Measurements from ENCODE around the gene PADI2. TPM values are rescaled to one million over a fixed set of nuclear protein-coding genes. Genes with fewer than 3 reads are reported as not detected.

Gene PADI2
- polyA plus RNA-seq, 3 donors = 2.0 to 2.6 (median 2.3) TPM

GRCh38 chr1:17145648-17146047, 26.4 kb upstream of the PADI2 start:
- no peak for DNase-seq (ENCODE audit: extremely low read depth in 1 of 11, low read depth in 9 of 11, low spot score in 4 of 11)

DNA sequence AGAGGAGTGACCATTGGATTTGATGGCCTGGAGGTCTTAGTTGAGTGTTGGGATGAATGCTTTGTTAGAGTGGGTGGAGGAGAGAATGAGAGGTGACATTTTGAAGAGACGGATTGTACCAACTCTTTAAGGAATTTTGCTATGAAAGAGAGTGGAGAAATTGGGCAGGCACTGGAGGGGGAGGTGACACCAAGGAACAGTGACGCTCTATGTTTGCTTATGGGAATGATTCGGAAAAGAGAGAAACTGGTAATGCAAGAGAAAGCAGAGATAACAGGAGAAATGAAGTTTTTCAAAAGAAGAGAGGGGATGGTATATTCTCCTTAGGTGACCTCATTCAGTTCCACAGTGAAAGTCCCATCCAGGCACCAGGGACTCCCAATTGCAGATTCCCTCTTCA, 24.5 kb upstream of the PADI2 start:
- no peak for DNase-seq (ENCODE audit: extremely low read depth in 1 of 11, low read depth in 9 of 11, low spot score in 4 of 11)

GRCh38 chr1:17141441-17142197, 22.4 kb upstream of the PADI2 start:
- DNase-seq (ENCODE audit: extremely low read depth in 1 of 11, low read depth in 9 of 11, low spot score in 4 of 11) = no peak

DNA sequence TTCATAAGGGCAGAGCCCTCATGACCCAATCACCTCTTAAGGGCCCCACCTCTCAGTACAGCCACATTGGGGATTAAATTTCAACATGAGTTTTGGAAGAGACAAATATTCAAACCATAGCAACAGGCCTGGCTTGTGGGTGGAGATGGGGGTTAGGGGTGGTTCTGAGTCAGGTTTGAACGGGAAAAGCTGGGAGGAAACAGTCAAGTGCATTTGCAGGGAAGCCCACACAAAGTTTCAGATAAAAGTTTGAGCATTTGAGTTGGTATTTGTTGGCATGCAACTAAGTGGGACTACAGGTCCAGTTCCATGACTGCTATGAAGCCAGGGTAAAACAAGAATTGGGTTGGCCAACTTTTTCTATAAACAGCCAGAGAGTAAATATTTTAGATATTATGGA, 21.0 kb upstream of the PADI2 start:
- no peak for DNase-seq (ENCODE audit: extremely low read depth in 1 of 11, low read depth in 9 of 11, low spot score in 4 of 11)

DNA sequence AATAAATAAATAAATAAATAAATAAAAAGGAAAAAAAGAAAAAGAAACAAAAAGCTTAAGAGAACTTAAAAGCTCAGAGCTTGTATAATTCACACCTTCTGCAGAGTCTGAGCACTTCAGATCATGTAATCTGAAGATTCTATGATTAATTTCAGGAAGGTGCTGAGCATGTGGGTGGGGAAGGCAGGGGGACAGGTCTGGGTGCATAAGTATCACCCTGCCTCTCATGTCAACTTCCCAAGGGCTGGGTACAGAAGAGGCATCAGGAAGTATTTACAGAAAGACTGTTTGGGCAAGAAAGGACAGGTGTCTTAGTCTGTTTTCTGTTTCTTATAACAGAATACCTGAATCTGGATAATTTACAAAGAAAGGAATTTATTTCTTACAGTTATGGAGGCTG, 20.4 kb upstream of the PADI2 start:
- DNase-seq (ENCODE audit: extremely low read depth in 1 of 11, low read depth in 9 of 11, low spot score in 4 of 11) = no peak

GRCh38 chr1:17137441-17137840, 18.2 kb upstream of the PADI2 start:
- DNase-seq (ENCODE audit: extremely low read depth in 1 of 11, low read depth in 9 of 11, low spot score in 4 of 11) = no peak

DNA sequence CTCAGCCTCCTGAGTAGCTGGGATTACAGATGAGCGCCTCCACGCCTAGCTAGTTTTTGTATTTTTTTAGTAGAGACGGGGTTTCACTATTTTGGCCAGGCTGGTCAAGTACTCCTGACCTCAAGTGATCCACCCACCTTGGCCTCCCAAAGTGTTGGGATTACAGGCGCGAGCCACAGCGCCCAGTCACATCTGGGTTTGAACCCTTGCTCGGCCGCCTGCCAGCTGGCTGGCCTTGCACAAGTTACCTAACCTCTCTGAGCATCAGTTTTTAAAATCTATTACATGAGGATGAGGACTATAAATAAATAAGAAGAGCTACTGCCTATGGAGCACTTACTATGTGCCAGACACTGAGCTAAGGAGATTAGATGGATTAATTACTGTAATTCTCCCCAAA, 17.7 kb upstream of the PADI2 start:
- DNase-seq (ENCODE audit: extremely low read depth in 1 of 11, low read depth in 9 of 11, low spot score in 4 of 11) = no peak

DNA sequence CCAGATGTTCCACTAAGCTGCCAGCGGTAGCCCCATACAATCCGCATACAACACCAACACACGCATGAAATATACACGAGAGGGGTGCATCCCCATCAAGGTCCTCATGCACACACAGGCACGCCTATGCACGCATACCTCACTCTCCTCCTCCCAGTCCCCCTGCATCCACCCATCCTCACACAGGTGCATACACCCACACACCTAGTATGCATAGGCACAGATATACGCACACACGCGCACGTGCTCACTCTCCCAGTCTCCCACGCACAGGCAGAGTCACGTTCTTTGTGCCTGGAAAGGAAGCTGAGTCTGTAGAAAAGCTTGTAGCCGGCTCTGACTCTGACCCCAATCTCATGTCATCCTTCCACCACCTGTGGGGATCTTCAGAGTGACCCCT, 16.9 kb upstream of the PADI2 start:
- no peak for DNase-seq (ENCODE audit: extremely low read depth in 1 of 11, low read depth in 9 of 11, low spot score in 4 of 11)

DNA sequence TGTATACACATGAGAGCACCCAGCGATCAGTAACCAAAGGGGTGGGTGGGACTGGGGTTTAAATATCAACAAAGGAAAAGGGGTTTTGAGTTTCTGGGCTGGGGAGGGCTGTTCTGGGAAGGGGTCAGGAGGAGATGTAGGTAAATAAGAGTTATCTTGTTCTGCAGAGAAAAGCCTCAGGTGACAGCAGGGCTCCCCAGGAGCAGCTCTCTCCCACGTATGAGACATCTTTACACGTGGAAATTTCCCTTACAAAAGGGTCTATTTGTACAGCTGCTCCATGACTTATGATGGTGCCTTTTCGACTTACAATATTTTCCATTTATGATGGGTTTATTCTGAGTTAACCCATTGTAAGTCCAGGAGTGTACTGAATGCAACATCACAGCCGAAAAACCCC, 16.3 kb upstream of the PADI2 start:
- DNase-seq (ENCODE audit: extremely low read depth in 1 of 11, low read depth in 9 of 11, low spot score in 4 of 11) = no peak

DNA sequence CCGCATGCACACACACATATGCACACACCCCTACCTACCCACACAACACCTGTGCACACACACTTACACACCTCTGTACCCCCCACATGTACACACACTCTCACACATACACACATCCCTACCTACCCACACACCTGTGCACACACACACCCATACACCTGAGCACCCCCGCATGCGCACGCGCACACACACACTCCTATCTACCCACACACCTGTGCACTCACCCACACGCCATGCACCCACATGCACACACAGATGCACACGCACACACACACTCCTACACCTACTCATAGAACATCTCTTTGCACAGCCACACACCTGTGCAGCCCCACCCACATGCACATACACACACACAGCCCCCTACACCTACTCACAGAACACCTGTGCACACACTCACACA, 15.5 kb upstream of the PADI2 start:
- no peak for DNase-seq (ENCODE audit: extremely low read depth in 1 of 11, low read depth in 9 of 11, low spot score in 4 of 11)

DNA sequence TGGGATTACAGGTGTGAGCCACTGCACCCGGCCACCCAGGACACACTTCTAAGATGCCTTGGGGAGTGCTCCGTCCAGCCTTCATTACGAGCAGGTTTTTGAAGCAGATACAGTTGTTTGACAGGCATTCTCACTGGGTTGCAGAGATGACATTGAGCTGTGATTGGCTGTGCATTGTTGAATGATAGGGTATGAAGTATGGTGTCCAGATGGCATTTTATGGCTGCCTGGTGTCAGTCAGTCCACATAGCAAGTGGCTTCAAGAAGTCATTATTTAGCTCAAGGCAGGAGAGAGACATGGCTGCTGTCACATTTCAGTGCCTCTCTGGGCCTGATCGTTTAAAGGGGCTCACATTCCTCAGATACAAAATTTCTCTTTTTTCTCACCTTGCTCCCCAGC, 14.8 kb upstream of the PADI2 start:
- DNase-seq (ENCODE audit: extremely low read depth in 1 of 11, low read depth in 9 of 11, low spot score in 4 of 11) = no peak

- no peak for DNase-seq (ENCODE audit: extremely low read depth in 1 of 11, low read depth in 9 of 11, low spot score in 4 of 11)
These were observed 10.9 kb upstream of the PADI2 start for GRCh38 chr1:17130138-17130635.

DNA sequence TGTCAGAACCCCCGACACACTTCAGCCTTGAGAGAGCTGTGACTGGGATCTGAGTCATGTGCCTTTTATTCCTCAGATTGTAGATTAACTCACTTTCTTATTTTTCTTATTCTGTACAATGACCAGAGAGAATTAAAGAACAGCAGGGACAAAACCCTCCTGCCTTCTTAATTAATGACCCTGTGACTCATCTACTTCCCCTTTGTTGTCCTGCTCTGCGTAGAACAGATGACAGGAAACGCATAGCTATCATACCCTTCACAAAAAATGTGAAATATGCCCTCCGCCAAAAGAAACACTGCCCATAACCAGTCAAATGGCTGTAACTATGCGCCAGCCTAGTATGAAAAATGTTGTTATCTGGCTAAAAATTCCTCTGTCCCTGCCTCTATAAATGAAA, 9.1 kb upstream of the PADI2 start:
- peak in 3 of 11 donors; percentile 10 to 31 (median 18) for DNase-seq (ENCODE audit: extremely low read depth in 1 of 11, low read depth in 9 of 11, low spot score in 4 of 11)

DNA sequence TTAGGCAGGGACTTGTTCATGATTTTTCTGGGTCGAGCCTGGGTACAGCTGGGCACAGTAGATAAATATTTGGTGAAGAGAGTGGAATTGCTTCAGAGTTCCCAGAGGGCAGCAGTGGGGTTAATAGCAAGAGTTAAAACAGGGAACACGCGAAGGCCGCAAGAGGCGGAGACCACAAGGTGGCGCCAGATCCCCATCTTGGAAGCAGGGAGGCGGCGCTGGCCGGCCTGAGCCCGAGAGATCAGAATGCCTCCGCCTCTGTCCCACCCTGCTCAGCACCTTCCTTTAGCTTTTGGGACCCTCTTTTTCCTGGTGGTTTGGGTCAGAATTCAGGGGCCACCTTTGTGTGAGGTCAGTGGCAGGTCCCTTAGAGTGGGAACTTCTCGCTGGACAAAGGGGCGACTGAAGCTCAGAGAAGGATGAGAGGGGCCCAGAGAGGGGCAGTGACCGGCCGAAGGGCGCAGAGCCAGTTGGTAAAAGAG, 6.5 kb upstream of the PADI2 start:
- DNase-seq (ENCODE audit: extremely low read depth in 1 of 11, low read depth in 9 of 11, low spot score in 4 of 11) = peak; percentile 52 to 85 (median 71)

DNA sequence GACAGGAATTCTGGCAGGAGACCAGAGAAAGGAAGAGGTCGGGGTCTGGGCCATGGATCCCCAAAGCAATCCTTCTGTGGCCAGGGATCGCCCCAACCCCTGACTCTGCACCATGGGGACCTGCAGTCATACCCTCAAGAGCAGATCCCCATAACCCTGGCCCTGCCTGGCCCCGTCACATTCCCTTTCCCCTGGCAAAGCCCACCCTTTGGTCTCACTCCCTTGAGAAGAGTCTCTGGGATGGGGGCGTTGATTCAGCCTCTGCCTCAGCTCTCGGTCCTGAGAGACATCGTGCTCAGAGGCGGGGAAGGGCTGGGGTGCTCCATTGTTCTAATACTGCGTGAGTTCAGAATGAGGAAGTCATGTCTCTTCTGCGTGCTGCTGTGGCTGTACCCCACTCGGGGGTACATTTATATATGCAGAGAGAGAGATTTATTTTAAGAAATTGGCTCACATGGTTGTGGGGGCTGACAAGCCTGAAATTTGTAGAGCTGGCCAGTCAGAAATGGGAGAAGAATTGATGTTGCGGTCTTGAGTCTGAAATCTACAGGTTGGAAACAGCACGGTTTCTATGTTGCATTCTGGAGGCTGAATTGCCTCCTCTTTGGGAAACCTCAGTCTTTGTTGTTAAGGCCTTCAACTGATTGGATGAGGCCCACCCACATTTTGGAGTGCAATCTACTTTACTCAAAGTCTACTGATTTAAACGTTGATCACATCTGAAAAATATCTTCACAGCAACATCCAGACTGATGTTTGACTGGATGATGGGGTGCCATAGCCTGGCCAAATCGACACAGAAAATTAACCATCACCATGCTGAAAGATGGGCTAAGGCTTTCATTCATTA, 4.2 kb upstream of the PADI2 start:
- no peak for DNase-seq (ENCODE audit: extremely low read depth in 1 of 11, low read depth in 9 of 11, low spot score in 4 of 11)

- DNase-seq (ENCODE audit: extremely low read depth in 1 of 11, low read depth in 9 of 11, low spot score in 4 of 11) = no peak
These were observed 3.4 kb upstream of the PADI2 start for GRCh38 chr1:17122521-17123164.

DNA sequence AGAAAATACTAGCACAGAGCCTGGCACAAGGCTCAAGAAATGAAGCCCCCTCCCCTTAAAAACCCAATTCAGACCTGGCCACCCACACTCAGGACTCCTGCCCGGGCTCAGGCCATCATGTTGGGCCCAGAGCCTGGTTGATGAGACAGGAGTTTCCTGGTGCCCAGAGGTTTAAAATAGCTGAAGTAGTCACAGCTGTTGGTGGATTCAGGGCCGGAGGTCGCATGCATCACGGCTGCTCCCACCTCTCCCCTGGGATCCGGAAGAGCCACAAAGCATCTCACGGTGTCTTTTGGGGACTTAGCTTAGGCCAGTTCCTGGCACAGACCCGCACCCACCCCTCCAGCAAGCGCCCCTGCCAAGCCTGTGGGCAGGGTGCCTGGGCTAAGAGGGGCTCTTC, 2.6 kb upstream of the PADI2 start:
- DNase-seq (ENCODE audit: extremely low read depth in 1 of 11, low read depth in 9 of 11, low spot score in 4 of 11) = no peak

- no peak for DNase-seq (ENCODE audit: extremely low read depth in 1 of 11, low read depth in 9 of 11, low spot score in 4 of 11)
These were observed 1.9 kb upstream of the PADI2 start for GRCh38 chr1:17120962-17121837.

GRCh38 chr1:17120481-17120877, 1.2 kb upstream of the PADI2 start:
- DNase-seq (ENCODE audit: extremely low read depth in 1 of 11, low read depth in 9 of 11, low spot score in 4 of 11) = no peak
